SH-SY5Y (cell line): Measurements from ENCODE around the gene RHBDD2.

Experiments
- GATA2 ChIP-seq: IDR thresholded peaks from 2 replicates; pipeline ENCODE4 v1.6.1; 2011; ENCODE audit warnings: mild to moderate bottlenecking, low read depth, low read length
- GATA3 ChIP-seq: IDR thresholded peaks from 2 replicates; pipeline ENCODE4 v1.6.1; 2011; ENCODE audit warnings: low read depth, mild to moderate bottlenecking, low read length, moderate library complexity

DNA sequence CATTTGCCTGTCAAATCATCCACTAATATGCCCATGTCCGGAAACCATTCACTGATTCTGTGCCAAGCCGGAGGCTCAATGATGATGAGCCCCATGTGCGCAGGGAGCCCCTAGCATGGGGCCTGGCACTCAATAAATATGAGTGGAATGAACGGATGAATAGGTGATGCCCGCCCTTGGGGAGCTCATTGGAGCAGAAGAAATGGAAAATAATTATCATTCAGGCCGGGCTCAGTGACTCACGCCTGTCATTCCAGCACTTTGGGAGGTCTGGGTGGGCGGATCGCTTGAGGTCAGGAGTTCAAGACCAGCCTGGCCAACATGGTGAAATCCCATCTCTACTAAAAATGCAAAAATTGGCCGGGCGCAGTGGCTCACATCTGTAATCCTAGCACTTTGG, 11.0 kb downstream of the RHBDD2 start:
- no peak for TF ChIP-seq GATA2
- no peak for TF ChIP-seq GATA3
